ENCODE data around the gene CENPW.

The CENPW gene

DNA sequence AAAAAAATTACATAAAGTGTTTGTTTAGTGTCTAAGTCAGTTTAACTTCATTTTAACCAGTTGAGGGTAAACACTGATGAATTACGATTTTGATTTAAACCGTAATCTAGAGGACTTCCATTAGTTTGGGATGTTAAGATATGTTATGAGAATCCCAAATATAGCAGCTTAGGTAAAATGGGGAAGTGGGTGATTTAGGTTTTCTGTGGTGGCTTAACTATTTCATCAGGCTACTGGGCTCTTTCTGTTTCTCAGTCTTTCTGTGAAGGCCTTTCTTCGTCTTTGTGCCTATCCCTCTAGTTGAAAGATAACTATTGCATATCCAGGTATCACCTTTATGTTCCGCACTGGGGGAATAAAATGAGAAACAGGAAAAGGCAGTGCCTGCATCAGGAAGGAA, 27.9 kb downstream of the CENPW start:
- TF ChIP-seq, protein P1, sequence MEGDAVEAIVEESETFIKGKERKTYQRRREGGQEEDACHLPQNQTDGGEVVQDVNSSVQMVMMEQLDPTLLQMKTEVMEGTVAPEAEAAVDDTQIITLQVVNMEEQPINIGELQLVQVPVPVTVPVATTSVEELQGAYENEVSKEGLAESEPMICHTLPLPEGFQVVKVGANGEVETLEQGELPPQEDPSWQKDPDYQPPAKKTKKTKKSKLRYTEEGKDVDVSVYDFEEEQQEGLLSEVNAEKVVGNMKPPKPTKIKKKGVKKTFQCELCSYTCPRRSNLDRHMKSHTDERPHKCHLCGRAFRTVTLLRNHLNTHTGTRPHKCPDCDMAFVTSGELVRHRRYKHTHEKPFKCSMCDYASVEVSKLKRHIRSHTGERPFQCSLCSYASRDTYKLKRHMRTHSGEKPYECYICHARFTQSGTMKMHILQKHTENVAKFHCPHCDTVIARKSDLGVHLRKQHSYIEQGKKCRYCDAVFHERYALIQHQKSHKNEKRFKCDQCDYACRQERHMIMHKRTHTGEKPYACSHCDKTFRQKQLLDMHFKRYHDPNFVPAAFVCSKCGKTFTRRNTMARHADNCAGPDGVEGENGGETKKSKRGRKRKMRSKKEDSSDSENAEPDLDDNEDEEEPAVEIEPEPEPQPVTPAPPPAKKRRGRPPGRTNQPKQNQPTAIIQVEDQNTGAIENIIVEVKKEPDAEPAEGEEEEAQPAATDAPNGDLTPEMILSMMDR (IDR thresholded peaks at IDR 0.05; ENCODE audit: insufficient read depth, low read depth, low read length, missing control alignments): no peak
- H3K4me3 ChIP-seq (ENCODE audit: low read depth, low read length): no peak overlapping the region
- no peak for DNase-seq (ENCODE audit: low read depth)

DNA sequence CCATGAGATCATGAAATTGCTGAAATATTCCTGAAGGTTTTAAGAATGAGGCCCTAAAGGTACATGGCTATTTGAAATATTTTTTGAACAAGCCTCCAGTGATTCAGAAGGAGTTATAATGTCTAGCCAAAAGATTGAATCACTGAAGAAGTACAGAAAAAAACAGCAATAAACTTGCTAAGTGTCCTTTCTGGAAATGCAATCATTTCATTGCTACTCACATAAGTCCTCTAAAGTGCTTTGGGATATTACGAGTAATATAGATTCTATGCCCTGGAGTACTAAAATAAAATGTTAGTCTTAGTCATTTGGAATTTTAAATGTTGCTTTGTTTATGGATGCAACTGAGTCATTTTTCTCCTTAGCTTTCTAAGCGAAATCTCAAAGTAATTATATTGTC, 32.7 kb downstream of the CENPW start:
- no peak overlapping the region for H3K4me3 ChIP-seq (ENCODE audit: low read depth, low read length)
- DNase-seq (ENCODE audit: low read depth): no peak
- TF ChIP-seq, protein P1 (IDR thresholded peaks at IDR 0.05; ENCODE audit: insufficient read depth, low read depth, low read length, missing control alignments): no peak

DNA sequence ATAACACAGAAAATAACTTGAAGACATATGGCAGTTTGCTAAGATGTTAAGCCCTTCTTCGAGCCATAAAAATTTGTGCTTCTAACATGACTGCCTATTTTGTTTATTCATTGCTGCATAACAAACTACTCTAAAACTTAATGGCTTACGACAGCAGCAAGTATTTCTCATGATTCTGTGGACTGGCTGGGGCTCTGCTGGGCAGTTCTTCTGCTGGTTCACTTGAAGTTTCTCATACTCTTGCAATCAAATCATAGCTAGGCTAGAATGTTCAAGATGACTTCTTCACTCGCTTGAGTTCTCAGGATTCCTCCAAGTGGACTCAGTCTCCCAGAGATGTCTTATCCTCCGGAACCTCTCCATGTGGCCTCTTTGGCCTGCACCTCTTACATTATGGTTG, 33.4 kb downstream of the CENPW start:
- H3K4me3 ChIP-seq (ENCODE audit: low read depth, low read length): no peak overlapping the region
- TF ChIP-seq, protein P1 (IDR thresholded peaks at IDR 0.05; ENCODE audit: insufficient read depth, low read depth, low read length, missing control alignments): no peak
- no peak for DNase-seq (ENCODE audit: low read depth)

DNA sequence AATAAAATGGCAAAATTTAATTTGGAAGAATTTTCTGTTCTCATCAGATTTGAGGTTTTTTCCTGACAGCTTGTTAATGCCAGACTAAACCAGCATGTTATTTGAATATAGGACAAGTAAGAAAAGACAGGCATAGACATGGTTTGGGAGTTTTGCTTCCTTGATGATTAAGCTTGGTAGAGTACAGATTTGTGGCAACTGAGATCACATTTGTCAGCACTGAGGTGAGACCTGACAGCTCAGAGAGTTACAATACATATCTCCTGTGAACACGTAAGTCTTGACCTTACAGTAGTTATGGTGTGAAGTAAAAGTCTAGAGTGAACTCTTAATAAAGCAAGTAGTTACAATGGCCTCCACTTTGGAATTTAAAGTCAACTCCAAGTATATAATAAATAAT, 34.5 kb downstream of the CENPW start:
- H3K4me3 ChIP-seq (ENCODE audit: low read depth, low read length): no peak overlapping the region
- TF ChIP-seq, protein P1 (IDR thresholded peaks at IDR 0.05; ENCODE audit: insufficient read depth, low read depth, low read length, missing control alignments): no peak
- no peak for DNase-seq (ENCODE audit: low read depth)

DNA sequence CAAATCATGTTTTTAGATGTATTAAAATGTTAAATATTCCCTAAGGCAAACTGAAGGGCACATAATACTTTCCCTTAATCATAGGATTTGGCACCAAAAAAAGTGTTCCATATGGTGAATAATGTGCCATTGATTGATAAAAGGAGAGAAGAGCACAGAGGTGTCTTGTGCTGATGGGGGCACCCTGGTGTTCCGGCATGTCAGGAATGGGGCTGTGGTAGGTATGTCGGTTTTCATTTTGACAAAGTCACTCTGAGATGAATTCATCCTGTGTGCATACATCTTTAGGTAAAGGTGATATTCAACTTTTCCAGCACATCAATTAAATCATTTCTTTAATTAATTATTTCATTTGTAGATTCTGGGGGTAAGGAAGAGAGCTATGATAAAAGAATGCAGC, 36.8 kb downstream of the CENPW start:
- no peak for DNase-seq (ENCODE audit: low read depth)
- TF ChIP-seq, protein P1 (IDR thresholded peaks at IDR 0.05; ENCODE audit: insufficient read depth, low read depth, low read length, missing control alignments): no peak
- no peak overlapping the region for H3K4me3 ChIP-seq (ENCODE audit: low read depth, low read length)

DNA sequence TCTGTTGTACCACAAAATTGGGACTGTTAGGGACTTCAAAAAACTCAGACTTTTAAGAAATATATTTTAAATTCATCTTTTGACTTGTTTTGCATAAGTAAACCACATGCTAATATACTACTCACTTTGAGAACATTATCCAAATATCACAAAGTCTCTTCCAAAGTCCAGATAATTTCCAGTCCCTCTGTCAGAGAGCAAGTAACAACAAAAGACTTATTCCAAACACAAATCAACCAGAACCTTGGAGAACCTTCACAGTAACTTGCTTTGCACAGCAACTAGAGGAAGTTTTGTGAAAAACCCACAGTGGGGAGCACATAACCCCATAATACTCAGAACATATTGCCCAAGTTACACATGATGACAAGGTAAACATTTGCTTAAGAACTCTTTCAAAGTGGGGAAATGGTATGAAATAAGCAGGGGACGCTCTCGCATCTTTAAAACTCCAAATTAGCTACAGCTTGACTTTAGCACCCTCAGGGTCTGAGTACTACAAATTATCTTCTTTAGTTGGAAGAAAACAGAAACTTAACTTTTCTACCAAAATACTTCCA, 37.8 kb downstream of the CENPW start:
- DNase-seq (ENCODE audit: low read depth): no peak
- TF ChIP-seq, protein P1 (IDR thresholded peaks at IDR 0.05; ENCODE audit: insufficient read depth, low read depth, low read length, missing control alignments): no peak

DNA sequence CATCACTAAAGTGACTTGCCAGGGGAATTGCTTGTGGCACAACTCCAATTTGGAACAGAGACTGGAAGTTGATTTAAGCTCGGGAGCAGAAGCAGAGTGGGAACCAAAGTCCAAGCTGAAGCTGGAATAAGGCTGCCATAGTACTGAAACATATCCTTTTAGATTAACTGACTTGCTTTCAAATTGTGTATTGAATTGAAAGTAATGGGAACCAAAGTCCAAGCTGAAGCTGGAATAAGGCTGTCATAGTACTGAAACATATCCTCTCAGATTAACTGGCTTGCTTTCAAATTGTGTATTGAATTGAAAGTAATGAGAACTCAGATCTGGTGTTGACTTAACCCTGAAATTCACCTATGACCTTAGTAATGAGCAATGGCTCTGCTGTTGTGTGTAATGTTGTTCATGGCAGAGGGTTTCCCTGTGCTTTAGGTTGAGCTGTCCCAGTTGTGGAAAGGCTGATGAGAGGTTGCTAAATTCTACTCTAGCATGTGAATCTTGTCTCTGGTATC, 40.2 kb downstream of the CENPW start:
- TF ChIP-seq, protein P1 (IDR thresholded peaks at IDR 0.05; ENCODE audit: insufficient read depth, low read depth, low read length, missing control alignments): no peak
- no peak for DNase-seq (ENCODE audit: low read depth)
- H3K4me3 ChIP-seq (ENCODE audit: low read depth, low read length): no peak overlapping the region

More for the DNA sequence above, 37.8 kb downstream of the CENPW start:
- H3K4me3 ChIP-seq (ENCODE audit: low read depth, low read length): no peak overlapping the region

Measured in GM12865 (cell line).